ENCODE measurements around the gene CPPED1.

DNA sequence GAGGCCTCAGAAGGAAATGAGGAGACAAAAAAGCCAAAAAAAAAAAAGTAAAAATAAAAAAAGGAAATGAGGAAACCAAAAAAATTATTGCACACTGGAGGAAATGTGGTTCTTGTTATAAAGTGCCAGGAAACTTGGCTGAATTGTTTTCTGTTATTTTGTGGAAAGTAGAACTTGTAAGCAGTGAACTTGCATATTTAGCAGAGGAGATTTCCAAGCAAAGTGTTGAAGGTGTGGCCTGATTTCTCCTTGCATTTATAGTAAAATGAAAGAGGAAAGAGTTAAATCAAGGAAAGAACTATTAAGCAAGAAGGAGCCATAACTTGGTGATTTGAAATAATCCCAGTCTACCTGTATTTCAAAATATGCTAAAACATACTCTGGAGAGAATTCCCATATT lies 34.1 kb upstream of the CPPED1 start:
- no peak for TF ChIP-seq YY1 (IDR thresholded peaks at IDR 0.05; ENCODE audit: insufficient read depth, insufficient read length)
- no peak for TF ChIP-seq ZNF274 (IDR thresholded peaks at IDR 0.05; ENCODE audit: low read depth, low read length)
- no peak for TF ChIP-seq SUZ12 (IDR thresholded peaks at IDR 0.05; ENCODE audit: extremely low read depth, insufficient read depth, insufficient read length)
